ENCODE results near the gene CALHM5.

Gene CALHM5

GRCh38 chr6:116550796-116551195, 39.4 kb downstream of the CALHM5 start:
- no peak for DNase-seq (ENCODE audit: low spot score)

- no peak for DNase-seq (ENCODE audit: low spot score)
Measured at GRCh38 chr6:116553451-116553850, 42.0 kb downstream of the CALHM5 start, which contains the start of gene CALHM4. CALHM4 (plus strand) TSS chr6:116553751; CDS start chr6:116553794, 43 bp downstream.

- peak; percentile 40 for DNase-seq (ENCODE audit: low spot score)
Measured at GRCh38 chr6:116556065-116556464, 44.6 kb downstream of the CALHM5 start.

- DNase-seq (ENCODE audit: low spot score), result no peak
Measured at GRCh38 chr6:116556814-116557415, 45.5 kb downstream of the CALHM5 start.

- DNase-seq (ENCODE audit: low spot score), result peak; percentile 74
Measured at GRCh38 chr6:116557893-116558292, 46.5 kb downstream of the CALHM5 start.

GRCh38 chr6:116560130-116560529, 48.7 kb downstream of the CALHM5 start:
- DNase-seq (ENCODE audit: low spot score), result no peak

GRCh38 chr6:116561377-116562018, 50.1 kb downstream of the CALHM5 start:
- DNase-seq (ENCODE audit: low spot score), result peak; percentile 57

GRCh38 chr6:116562019-116562403, 50.6 kb downstream of the CALHM5 start:
- DNase-seq (ENCODE audit: low spot score), result no peak

- no peak for DNase-seq (ENCODE audit: low spot score)
Measured at GRCh38 chr6:116562614-116563013, 51.2 kb downstream of the CALHM5 start.

GRCh38 chr6:116563830-116564229, 52.4 kb downstream of the CALHM5 start:
- DNase-seq (ENCODE audit: low spot score), result no peak

GRCh38 chr6:116564311-116564710, 52.9 kb downstream of the CALHM5 start:
- no peak for DNase-seq (ENCODE audit: low spot score)

GRCh38 chr6:116564921-116565872, 53.8 kb downstream of the CALHM5 start:
- no peak for DNase-seq (ENCODE audit: low spot score)

- DNase-seq (ENCODE audit: low spot score), result peak; percentile 37
Measured at GRCh38 chr6:116568111-116568510, 56.7 kb downstream of the CALHM5 start.

GRCh38 chr6:116568821-116569755, 57.6 kb downstream of the CALHM5 start:
- DNase-seq (ENCODE audit: low spot score), result no peak

- DNase-seq (ENCODE audit: low spot score), result peak; percentile 97
Measured at GRCh38 chr6:116570856-116571682, 59.6 kb downstream of the CALHM5 start, which contains the start of gene RWDD1. RWDD1 (plus strand) TSS chr6:116571504; CDS start chr6:116571583, 79 bp downstream.

- DNase-seq (ENCODE audit: low spot score), result no peak
Measured at GRCh38 chr6:116571683-116572000, 60.2 kb downstream of the CALHM5 start.

- peak; percentile 55 for DNase-seq (ENCODE audit: low spot score)
Measured at GRCh38 chr6:116572162-116572561, 60.7 kb downstream of the CALHM5 start.
